Caco-2 (cell line): Measurements from ENCODE around the gene SLC5A11. TPM values are rescaled to one million over a fixed set of nuclear protein-coding genes. Genes with fewer than 3 reads are reported as not detected.
"Not testable (repeated sequence)": the region's sequence is repeated elsewhere in the genome, so short reads cannot be mapped to it uniquely, and the experiment has no call there.

Experiments
- BruUV-seq: library from RNA; stranded (reverse); fragments of 400-500 nt; replicated peaks from 2 replicates; lab custom pipeline; 2021; lab: Mats Ljungman, UMichigan
- CTCF ChIA-PET: fragments of 300-600 bp; sonication (Branson Sonifier 250); formaldehyde crosslinking; loops from one replicate; lab custom pipeline; 2022; ENCODE audit warnings: antibody characterized with exemption; lab: Charles Lee
- POLR2A ChIA-PET: fragments of 300-600 bp; sonication (Branson Sonifier 250); formaldehyde crosslinking; loops from one replicate; lab custom pipeline; 2022; ENCODE audit warnings: antibody characterized with exemption; lab: Charles Lee
- DNase-seq, 2 experiments: peaks; one replicate each; pipeline versions ENCODE4 v3.0.0 to v3.0.0-alpha.2; 2020 to 2022
- H3K27me3 ChIP-seq: replicated peaks from 2 replicates; pipeline ENCODE4 v1.6.0; 2011; ENCODE audit warnings: low read length; ENCODE audit not compliant: control insufficient read depth, insufficient read depth
- H3K36me3 ChIP-seq: 2 replicates; pipeline ENCODE4 v1.5.1; 2011; ENCODE audit warnings: low read length; ENCODE audit not compliant: control insufficient read depth, insufficient read depth
- H3K4me1 ChIP-seq: fragments of 250-450 bp; sonication (Bioruptor Pico); 2 replicates; pipeline ENCODE4 v1.5.1; 2020; ENCODE audit warnings: mild to moderate bottlenecking
- H3K4me3 ChIP-seq: 2 replicates; pipeline ENCODE4 v1.5.1; 2011; ENCODE audit warnings: low read depth, mild to moderate bottlenecking, control low read depth, low read length
- H3K9me3 ChIP-seq: fragments of 250-450 bp; sonication (Bioruptor Pico); 2 replicates; pipeline ENCODE4 v1.5.1; 2020; ENCODE audit warnings: mild to moderate bottlenecking, moderate library complexity
- H3K27ac Mint-ChIP-seq: one replicate; pipeline ENCODE4 v1.8.0; 2022; ENCODE audit warnings: mixed read lengths; ENCODE audit not compliant: unreplicated experiment
- H3K27me3 Mint-ChIP-seq: one replicate; pipeline ENCODE4 v1.8.0; 2022; ENCODE audit warnings: mixed read lengths; ENCODE audit not compliant: insufficient read depth, unreplicated experiment
- H3K36me3 Mint-ChIP-seq: one replicate; pipeline ENCODE4 v1.8.0; 2022; ENCODE audit warnings: mild to moderate bottlenecking, mixed read lengths; ENCODE audit not compliant: insufficient read depth, unreplicated experiment
- H3K4me1 Mint-ChIP-seq: one replicate; pipeline ENCODE4 v1.8.0; 2022; ENCODE audit warnings: low read depth, mixed read lengths; ENCODE audit not compliant: unreplicated experiment
- H3K4me3 Mint-ChIP-seq: one replicate; pipeline ENCODE4 v1.8.0; 2022; ENCODE audit warnings: mild to moderate bottlenecking, moderate library complexity, mixed read lengths; ENCODE audit not compliant: unreplicated experiment
- H3K9me3 Mint-ChIP-seq: one replicate; pipeline ENCODE4 v1.8.0; 2022; ENCODE audit warnings: mixed read lengths; ENCODE audit not compliant: unreplicated experiment
- intact Hi-C: fragments of 100-400 bp; cut with micrococcal nuclease; formaldehyde crosslinking; loops from one replicate; pipeline ENCODE4 v1.10.0; 2022; ENCODE audit not compliant: unreplicated experiment
- total RNA-seq: library from RNA; stranded (reverse); gene quantifications from 2 replicates; pipeline ENCODE4 v1.2.3, GENCODE V29; 2022
- TF ChIP-seq, protein P1 (sequence below), 2 experiments: fragments of 200-600 bp in 1 of 2; IDR thresholded peaks; 1 replicate in 1 of 2; 2 replicates in 1 of 2; pipeline versions ENCODE4 v1.5.1 to v1.8.0; 2011 to 2022; ENCODE audit warnings: antibody characterized with exemption in 1 of 2, control low read depth in 1 of 2, inconsistent platforms in 1 of 2, low read depth in 1 of 2, low read length in 1 of 2, mild to moderate bottlenecking in 1 of 2, moderate library complexity in 1 of 2; ENCODE audit not compliant: insufficient read depth in 1 of 2, severe bottlenecking in 1 of 2, unreplicated experiment in 1 of 2

Gene SLC5A11
- total RNA-seq, 1 experiment from 2014 or later, result 0.95 TPM

DNA sequence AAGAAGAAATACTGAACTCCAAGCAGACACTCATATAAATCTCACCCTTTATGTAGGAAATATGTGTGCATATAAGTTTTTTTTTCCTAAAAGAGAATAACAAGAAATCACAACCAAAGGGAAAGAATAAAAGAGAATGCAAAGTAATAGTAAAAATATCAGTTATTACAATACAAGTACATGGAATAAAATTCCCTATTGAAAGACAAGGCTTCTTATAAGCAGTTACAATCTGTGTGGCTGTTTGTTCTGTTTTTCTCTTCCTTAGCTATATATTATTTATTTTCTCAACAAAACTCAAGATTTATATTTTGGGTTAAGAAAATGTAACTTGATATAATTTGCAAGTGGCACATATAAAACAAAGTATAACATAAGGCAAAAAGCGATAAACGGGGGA lies 41.7 kb downstream of the SLC5A11 start:
- no peaks in the 10 kb centered on the region for H3K36me3 Mint-ChIP-seq
- H3K27ac Mint-ChIP-seq, result no peak overlapping the region
- DNase-seq, result no peak
- no TSS peak for BruUV-seq
- no peaks in the 10 kb centered on the region for H3K27me3 Mint-ChIP-seq
- POLR2A ChIA-PET, result no interaction called here
- CTCF ChIA-PET, result no interaction called here
- H3K27me3 ChIP-seq, result no peaks in the 10 kb centered on the region
- TF ChIP-seq, protein P1, sequence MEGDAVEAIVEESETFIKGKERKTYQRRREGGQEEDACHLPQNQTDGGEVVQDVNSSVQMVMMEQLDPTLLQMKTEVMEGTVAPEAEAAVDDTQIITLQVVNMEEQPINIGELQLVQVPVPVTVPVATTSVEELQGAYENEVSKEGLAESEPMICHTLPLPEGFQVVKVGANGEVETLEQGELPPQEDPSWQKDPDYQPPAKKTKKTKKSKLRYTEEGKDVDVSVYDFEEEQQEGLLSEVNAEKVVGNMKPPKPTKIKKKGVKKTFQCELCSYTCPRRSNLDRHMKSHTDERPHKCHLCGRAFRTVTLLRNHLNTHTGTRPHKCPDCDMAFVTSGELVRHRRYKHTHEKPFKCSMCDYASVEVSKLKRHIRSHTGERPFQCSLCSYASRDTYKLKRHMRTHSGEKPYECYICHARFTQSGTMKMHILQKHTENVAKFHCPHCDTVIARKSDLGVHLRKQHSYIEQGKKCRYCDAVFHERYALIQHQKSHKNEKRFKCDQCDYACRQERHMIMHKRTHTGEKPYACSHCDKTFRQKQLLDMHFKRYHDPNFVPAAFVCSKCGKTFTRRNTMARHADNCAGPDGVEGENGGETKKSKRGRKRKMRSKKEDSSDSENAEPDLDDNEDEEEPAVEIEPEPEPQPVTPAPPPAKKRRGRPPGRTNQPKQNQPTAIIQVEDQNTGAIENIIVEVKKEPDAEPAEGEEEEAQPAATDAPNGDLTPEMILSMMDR (IDR thresholded peaks at IDR 0.05; ENCODE audit: insufficient read depth in 1 of 2, low read depth in 1 of 2, low read length in 1 of 2, severe bottlenecking in 1 of 2, unreplicated experiment in 1 of 2), result no peak
- peaks cover 11% of the 10 kb centered on the region for H3K4me1 Mint-ChIP-seq
- H3K36me3 ChIP-seq, result no peaks in the 10 kb centered on the region
- no peaks in the 10 kb centered on the region for H3K4me1 ChIP-seq
- no peaks in the 10 kb centered on the region for H3K9me3 Mint-ChIP-seq
- intact Hi-C loops, result no loop called here
- no peaks in the 10 kb centered on the region for H3K9me3 ChIP-seq
- H3K4me3 ChIP-seq, result no peak overlapping the region
- no peak overlapping the region for H3K4me3 Mint-ChIP-seq

DNA sequence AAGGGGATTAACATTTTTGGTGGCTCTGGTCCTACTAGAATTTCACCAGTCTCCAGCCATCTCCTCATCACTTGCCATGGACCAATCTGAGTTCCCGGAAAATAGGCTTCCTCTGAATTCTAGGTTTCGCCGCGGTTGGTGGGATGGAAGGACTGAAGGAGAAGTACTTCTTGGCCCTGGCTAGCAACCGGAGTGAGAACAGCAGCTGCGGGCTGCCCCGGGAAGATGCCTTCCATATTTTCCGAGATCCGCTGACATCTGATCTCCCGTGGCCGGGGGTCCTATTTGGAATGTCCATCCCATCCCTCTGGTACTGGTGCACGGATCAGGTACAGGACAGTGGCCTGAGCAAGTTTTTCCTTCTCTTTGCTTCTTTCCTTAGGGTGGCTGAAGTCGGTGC lies 45.0 kb downstream of the SLC5A11 start:
- ChIA-PET CTCF (no interaction called here), POLR2A (no interaction called here)
- no peaks in the 10 kb centered on the region for H3K36me3 Mint-ChIP-seq
- H3K4me3 Mint-ChIP-seq, result no peak overlapping the region
- H3K9me3 Mint-ChIP-seq, result no peaks in the 10 kb centered on the region
- peaks cover under 1% of the 10 kb centered on the region for H3K27me3 Mint-ChIP-seq
- H3K9me3 ChIP-seq, result no peaks in the 10 kb centered on the region
- H3K27me3 ChIP-seq, result no peaks in the 10 kb centered on the region
- intact Hi-C loops, result no loop called here
- H3K4me1 ChIP-seq, result no peaks in the 10 kb centered on the region
- no peak for DNase-seq
- H3K27ac Mint-ChIP-seq, result no peak overlapping the region
- H3K4me3 ChIP-seq, result no peak overlapping the region
- H3K4me1 Mint-ChIP-seq, result peaks cover 12% of the 10 kb centered on the region
- no peaks in the 10 kb centered on the region for H3K36me3 ChIP-seq
- TF ChIP-seq, protein P1 (IDR thresholded peaks at IDR 0.05; ENCODE audit: insufficient read depth in 1 of 2, low read depth in 1 of 2, low read length in 1 of 2, severe bottlenecking in 1 of 2, unreplicated experiment in 1 of 2), result no peak
- BruUV-seq, result no TSS peak

DNA sequence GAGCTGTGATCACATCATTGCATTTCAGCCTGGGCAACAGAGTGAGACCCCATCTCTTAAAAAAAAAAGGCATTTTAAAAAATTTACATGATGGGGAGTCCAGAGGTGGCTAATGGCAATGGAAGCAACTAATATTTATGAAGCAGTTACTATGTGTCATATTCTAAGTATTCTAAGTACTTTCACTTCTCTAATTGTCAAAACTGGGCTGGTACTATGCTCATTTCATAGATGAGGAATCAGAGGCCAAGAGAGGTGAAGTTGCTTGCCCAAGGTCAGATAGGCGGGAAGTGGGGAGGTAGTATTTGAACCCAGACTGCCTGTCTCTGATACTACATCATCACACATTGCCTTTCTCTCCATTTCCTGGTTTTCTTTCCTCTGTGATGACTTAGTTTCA lies 50.7 kb downstream of the SLC5A11 start:
- TF ChIP-seq, protein P1 (IDR thresholded peaks at IDR 0.05; ENCODE audit: insufficient read depth in 1 of 2, low read depth in 1 of 2, low read length in 1 of 2, severe bottlenecking in 1 of 2, unreplicated experiment in 1 of 2), result no peak
- no TSS peak for BruUV-seq
- Histone ChIP-seq H3K9me3 (no peaks in the 10 kb centered on the region), H3K4me3 (no peak overlapping the region), H3K4me1 (no peaks in the 10 kb centered on the region), H3K27me3 (no peaks in the 10 kb centered on the region), H3K36me3 (no peaks in the 10 kb centered on the region)
- Mint-ChIP-seq H3K4me1 (peaks cover 10% of the 10 kb centered on the region), H3K4me3 (no peak overlapping the region), H3K9me3 (no peaks in the 10 kb centered on the region), H3K27me3 (peaks cover 2% of the 10 kb centered on the region), H3K27ac (no peak overlapping the region), H3K36me3 (no peaks in the 10 kb centered on the region)
- ChIA-PET CTCF (no interaction called here), POLR2A (no interaction called here)
- DNase-seq, result no peak
- intact Hi-C loops, result no loop called here

DNA sequence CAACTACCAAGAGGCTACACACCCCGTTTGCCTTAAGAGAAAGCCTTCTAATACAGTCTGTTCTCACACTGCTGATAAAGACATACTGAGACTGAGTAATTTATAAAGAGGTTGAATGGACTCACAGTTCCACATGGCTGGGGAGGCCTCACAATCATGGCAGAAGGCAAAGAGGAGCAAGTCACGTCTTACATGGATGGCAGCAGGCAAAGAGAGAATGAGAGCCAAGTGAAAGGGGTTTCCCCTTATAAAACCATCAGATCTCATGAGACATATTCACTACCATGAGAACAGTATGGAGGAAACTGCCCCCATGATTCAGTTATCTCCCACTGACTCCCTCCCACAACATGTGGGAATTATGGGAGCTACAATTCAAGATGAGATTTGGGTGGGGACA lies 51.8 kb downstream of the SLC5A11 start:
- H3K27ac Mint-ChIP-seq, CTCF ChIA-PET, H3K36me3 Mint-ChIP-seq: not testable (repeated sequence)

More for the DNA sequence above, 51.8 kb downstream of the SLC5A11 start:
- POLR2A ChIA-PET, H3K9me3 ChIP-seq, H3K27me3 Mint-ChIP-seq, H3K4me3 ChIP-seq, H3K4me1 ChIP-seq, H3K9me3 Mint-ChIP-seq, H3K4me3 Mint-ChIP-seq, H3K36me3 ChIP-seq, H3K4me1 Mint-ChIP-seq, H3K27me3 ChIP-seq, BruUV-seq, intact Hi-C loops, DNase-seq: not testable (repeated sequence)
